Omental fat pad (tissue), 4 donors: Measurements from ENCODE around the gene CFAP97D1. TPM values are rescaled to one million over a fixed set of nuclear protein-coding genes. Genes with fewer than 3 reads are reported as not detected.

ENCODE experiments used
- ATAC-seq: fragments of 150-250 bp; one replicate; pipeline ENCODE4 v1.9.1; 2016; ENCODE audit warnings: mild to moderate bottlenecking, moderate library complexity; ENCODE audit not compliant: low FRiP score
- DNase-seq: peaks from one replicate; pipeline ENCODE4 v3.0.0-alpha.2; 2019; ENCODE audit warnings: low spot score
- CTCF ChIP-seq, 3 donors: fragments of 450-650 bp; IDR thresholded peaks; one replicate each; pipeline ENCODE4 v1.5.1; 2016 to 2017; ENCODE audit warnings: antibody characterized with exemption in 3 of 3, mild to moderate bottlenecking in 3 of 3, moderate library complexity in 2 of 3
- total RNA-seq, 4 donors: library from RNA; depleted of rRNA; stranded (reverse); fragments of >200 nt; gene quantifications; one replicate each; pipeline ENCODE4 v1.1.0, GENCODE V29; 2016

Gene CFAP97D1
- total RNA-seq, 4 donors from 2014 or later = 0.09 to 0.12 TPM; not detected in 2

GRCh38 chr17:43822570-43823190, 42.4 kb downstream of the CFAP97D1 start:
- ATAC-seq (no peak), DNase-seq (no peak)
- TF ChIP-seq CTCF (IDR thresholded peaks at IDR 0.05) = no peak

GRCh38 chr17:43823350-43824084, 43.3 kb downstream of the CFAP97D1 start:
- ATAC-seq = no peak
- TF ChIP-seq CTCF (IDR thresholded peaks at IDR 0.05) = no peak
- DNase-seq = no peak

GRCh38 chr17:43825567-43825966, 45.3 kb downstream of the CFAP97D1 start:
- no peak for DNase-seq
- ATAC-seq = no peak
- TF ChIP-seq CTCF (IDR thresholded peaks at IDR 0.05) = no peak

- no peak for DNase-seq
- no peak for TF ChIP-seq CTCF (IDR thresholded peaks at IDR 0.05)
- ATAC-seq = no peak
These were observed 46.0 kb downstream of the CFAP97D1 start for GRCh38 chr17:43826206-43826605.

- ATAC-seq (no peak), DNase-seq (no peak)
- no peak for TF ChIP-seq CTCF (IDR thresholded peaks at IDR 0.05)
These were observed 47.4 kb downstream of the CFAP97D1 start for GRCh38 chr17:43827596-43827995.

GRCh38 chr17:43829738-43830137, 49.5 kb downstream of the CFAP97D1 start:
- DNase-seq (no peak), ATAC-seq (no peak)
- no peak for TF ChIP-seq CTCF (IDR thresholded peaks at IDR 0.05)
